Neural progenitor cell (in vitro differentiated cells): ENCODE measurements around the gene PLB1. TPM values are rescaled to one million over a fixed set of nuclear protein-coding genes. Genes with fewer than 3 reads are reported as not detected.

ENCODE experiments used
- DNase-seq: peaks from one replicate; pipeline ENCODE4 v3.0.0-alpha.2; 2016; ENCODE audit warnings: low spot score
- H2AFZ ChIP-seq: fragments of 200-600 bp; sonication (generic); replicated peaks from 2 replicates; pipeline ENCODE4 v1.6.1; 2016; ENCODE audit warnings: antibody characterized with exemption
- H3F3A ChIP-seq: fragments of 200-600 bp; sonication (generic); 2 replicates; pipeline ENCODE4 v1.6.1; 2016; ENCODE audit warnings: antibody characterized with exemption, low read depth
- H3K27ac ChIP-seq: fragments of 200-600 bp; sonication (generic); 2 replicates; pipeline ENCODE4 v1.5.1; 2016; ENCODE audit warnings: mild to moderate bottlenecking
- H3K27me3 ChIP-seq: fragments of 200-600 bp; sonication (generic); 2 replicates; pipeline ENCODE4 v1.6.1; 2016; ENCODE audit warnings: mild to moderate bottlenecking, moderate library complexity
- H3K36me3 ChIP-seq: fragments of 200-600 bp; sonication (generic); 2 replicates; pipeline ENCODE4 v1.5.1; 2016
- H3K4me1 ChIP-seq: fragments of 200-600 bp; sonication (generic); 2 replicates; pipeline ENCODE4 v1.6.1; 2016; ENCODE audit warnings: mixed run types
- H3K4me2 ChIP-seq: fragments of 200-600 bp; sonication (generic); 2 replicates; pipeline ENCODE4 v1.6.1; 2016
- H3K4me3 ChIP-seq: fragments of 200-600 bp; sonication (generic); 2 replicates; pipeline ENCODE4 v1.5.1; 2016
- H3K79me2 ChIP-seq: fragments of 200-600 bp; sonication (generic); 2 replicates; pipeline ENCODE4 v1.6.1; 2016; ENCODE audit warnings: low read depth
- H3K9ac ChIP-seq: fragments of 200-600 bp; sonication (generic); 2 replicates; pipeline ENCODE4 v1.6.1; 2016
- H3K9me3 ChIP-seq: fragments of 200-600 bp; sonication (generic); 2 replicates; pipeline ENCODE4 v1.5.1; 2016; ENCODE audit warnings: low read depth
- H4K20me1 ChIP-seq: fragments of 200-600 bp; sonication (generic); 2 replicates; pipeline ENCODE4 v1.6.1; 2016; ENCODE audit warnings: low read depth
- H3K27ac Mint-ChIP-seq: 3 replicates; pipeline ENCODE4 v1.8.0; 2021; ENCODE audit warnings: mixed read lengths
- H3K27me3 Mint-ChIP-seq: 2 replicates; pipeline ENCODE4 v1.8.0; 2022; ENCODE audit warnings: low read depth, mild to moderate bottlenecking, inconsistent platforms, moderate library complexity, mixed read lengths; ENCODE audit not compliant: insufficient read depth
- H3K36me3 Mint-ChIP-seq: 3 replicates; pipeline ENCODE4 v1.8.0; 2021; ENCODE audit warnings: mixed read lengths
- H3K4me1 Mint-ChIP-seq: 3 replicates; pipeline ENCODE4 v1.8.0; 2021; ENCODE audit warnings: mixed read lengths
- H3K4me3 Mint-ChIP-seq: 3 replicates; pipeline ENCODE4 v1.8.0; 2021; ENCODE audit warnings: mild to moderate bottlenecking, moderate library complexity, mixed read lengths
- H3K9me3 Mint-ChIP-seq: 3 replicates; pipeline ENCODE4 v1.8.0; 2020; ENCODE audit warnings: mixed read lengths
- EZH2 ChIP-seq: fragments of 200-600 bp; sonication (generic); IDR thresholded peaks from 2 replicates; pipeline ENCODE4 v1.6.1; 2017; ENCODE audit warnings: antibody characterized with exemption, mild to moderate bottlenecking, moderate library complexity
- EZH2phosphoT487 ChIP-seq: fragments of 200-600 bp; sonication (generic); IDR thresholded peaks from 2 replicates; pipeline ENCODE4 v1.6.1; 2017; ENCODE audit warnings: antibody characterized with exemption
- total RNA-seq: library from RNA; depleted of rRNA; stranded (reverse); fragments of >200 nt; gene quantifications from 2 replicates; pipeline ENCODE4 v1.2.3, GENCODE V29; 2015; ENCODE audit warnings: low replicate concordance
- TF ChIP-seq, protein P1 (sequence below): fragments of 200-600 bp; sonication (generic); IDR thresholded peaks from 2 replicates; pipeline ENCODE4 v1.5.1; 2017; ENCODE audit warnings: antibody characterized with exemption, mild to moderate bottlenecking

The PLB1 gene
- total RNA-seq, 1 donor from 2014 or later = not detected

- H3K4me1 ChIP-seq = peaks cover 4% of the 10 kb centered on the region
Observed at GRCh38 chr2:28490558-28490957, 5.3 kb upstream of the PLB1 start.

GRCh38 chr2:28492282-28492681 is 3.6 kb upstream of the PLB1 start:
- no peaks in the 10 kb centered on the region for H4K20me1 ChIP-seq
- Mint-ChIP-seq H3K36me3 (no peaks in the 10 kb centered on the region), H3K4me1 (peaks cover 5% of the 10 kb centered on the region), H3K4me3 (no peak overlapping the region), H3K27me3 (peaks cover 2% of the 10 kb centered on the region), H3K27ac (no peak overlapping the region), H3K9me3 (no peaks in the 10 kb centered on the region)
- TF ChIP-seq EZH2phosphoT487 (no peak), EZH2 (no peak)
- TF ChIP-seq, protein P1, sequence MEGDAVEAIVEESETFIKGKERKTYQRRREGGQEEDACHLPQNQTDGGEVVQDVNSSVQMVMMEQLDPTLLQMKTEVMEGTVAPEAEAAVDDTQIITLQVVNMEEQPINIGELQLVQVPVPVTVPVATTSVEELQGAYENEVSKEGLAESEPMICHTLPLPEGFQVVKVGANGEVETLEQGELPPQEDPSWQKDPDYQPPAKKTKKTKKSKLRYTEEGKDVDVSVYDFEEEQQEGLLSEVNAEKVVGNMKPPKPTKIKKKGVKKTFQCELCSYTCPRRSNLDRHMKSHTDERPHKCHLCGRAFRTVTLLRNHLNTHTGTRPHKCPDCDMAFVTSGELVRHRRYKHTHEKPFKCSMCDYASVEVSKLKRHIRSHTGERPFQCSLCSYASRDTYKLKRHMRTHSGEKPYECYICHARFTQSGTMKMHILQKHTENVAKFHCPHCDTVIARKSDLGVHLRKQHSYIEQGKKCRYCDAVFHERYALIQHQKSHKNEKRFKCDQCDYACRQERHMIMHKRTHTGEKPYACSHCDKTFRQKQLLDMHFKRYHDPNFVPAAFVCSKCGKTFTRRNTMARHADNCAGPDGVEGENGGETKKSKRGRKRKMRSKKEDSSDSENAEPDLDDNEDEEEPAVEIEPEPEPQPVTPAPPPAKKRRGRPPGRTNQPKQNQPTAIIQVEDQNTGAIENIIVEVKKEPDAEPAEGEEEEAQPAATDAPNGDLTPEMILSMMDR = no peak
- no peaks in the 10 kb centered on the region for H3K79me2 ChIP-seq
- H3K36me3 ChIP-seq = no peaks in the 10 kb centered on the region
- H2AFZ ChIP-seq = no peak overlapping the region
- no peaks in the 10 kb centered on the region for H3K9me3 ChIP-seq
- H3F3A ChIP-seq = no peaks in the 10 kb centered on the region
- no peak for DNase-seq
- no peak overlapping the region for H3K4me2 ChIP-seq
- peaks cover 4% of the 10 kb centered on the region for H3K4me1 ChIP-seq
- H3K27ac ChIP-seq = no peak overlapping the region
- no peak overlapping the region for H3K4me3 ChIP-seq
- H3K9ac ChIP-seq = no peak overlapping the region
- H3K27me3 ChIP-seq = no peaks in the 10 kb centered on the region

More at GRCh38 chr2:28490558-28490957, 5.3 kb upstream of the PLB1 start:
- DNase-seq = no peak
- H3K27ac Mint-ChIP-seq = no peak overlapping the region
- H3K36me3 Mint-ChIP-seq = no peaks in the 10 kb centered on the region
- Histone ChIP-seq H3K9me3 (no peaks in the 10 kb centered on the region), H3F3A (no peaks in the 10 kb centered on the region), H3K4me2 (no peak overlapping the region), H3K27me3 (no peaks in the 10 kb centered on the region), H2AFZ (no peak overlapping the region), H3K9ac (no peak overlapping the region), H3K79me2 (no peaks in the 10 kb centered on the region), H3K36me3 (no peaks in the 10 kb centered on the region), H3K4me3 (no peak overlapping the region), H4K20me1 (no peaks in the 10 kb centered on the region), H3K27ac (no peak overlapping the region)
- peaks cover 5% of the 10 kb centered on the region for H3K27me3 Mint-ChIP-seq
- no peak overlapping the region for H3K4me3 Mint-ChIP-seq
- TF ChIP-seq EZH2 (no peak), EZH2phosphoT487 (no peak)
- TF ChIP-seq, protein P1 = no peak
- peaks cover 5% of the 10 kb centered on the region for H3K4me1 Mint-ChIP-seq
- no peaks in the 10 kb centered on the region for H3K9me3 Mint-ChIP-seq

DNA sequence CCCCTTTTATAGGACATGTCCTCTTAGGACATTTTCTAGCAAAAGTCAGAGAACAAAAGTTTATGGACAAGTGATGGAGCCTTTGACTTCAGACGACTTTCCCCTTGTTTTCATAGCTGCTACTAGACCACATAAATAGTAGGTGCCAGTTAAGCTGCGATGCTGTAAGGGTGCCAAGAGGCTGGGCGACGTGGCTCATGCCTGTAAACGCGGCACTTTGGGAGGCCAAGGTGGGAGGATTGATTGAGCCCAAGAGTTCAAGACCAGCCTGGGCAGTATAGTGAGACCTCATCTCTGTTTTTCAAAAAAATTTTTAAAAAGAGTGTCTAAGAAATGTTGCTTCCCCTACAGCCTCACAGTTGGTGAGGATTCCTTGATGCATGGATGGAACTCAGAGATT is 2.2 kb upstream of the PLB1 start:
- Mint-ChIP-seq H3K4me3 (no peak overlapping the region), H3K9me3 (no peaks in the 10 kb centered on the region), H3K27me3 (peaks cover 2% of the 10 kb centered on the region), H3K27ac (no peak overlapping the region), H3K4me1 (peaks cover 3% of the 10 kb centered on the region), H3K36me3 (no peaks in the 10 kb centered on the region)
- no peak for DNase-seq
- H4K20me1 ChIP-seq = no peaks in the 10 kb centered on the region
- H2AFZ ChIP-seq = no peak overlapping the region
- no peak overlapping the region for H3K9ac ChIP-seq
- H3K4me2 ChIP-seq = no peak overlapping the region
- TF ChIP-seq EZH2 = no peak
- TF ChIP-seq, protein P1 = no peak
- TF ChIP-seq EZH2phosphoT487 = no peak
- no peaks in the 10 kb centered on the region for H3K9me3 ChIP-seq
- H3K4me1 ChIP-seq = peaks cover 1% of the 10 kb centered on the region
- no peaks in the 10 kb centered on the region for H3K36me3 ChIP-seq
- no peaks in the 10 kb centered on the region for H3F3A ChIP-seq
- no peaks in the 10 kb centered on the region for H3K27me3 ChIP-seq
- no peak overlapping the region for H3K27ac ChIP-seq
- no peaks in the 10 kb centered on the region for H3K79me2 ChIP-seq
- H3K4me3 ChIP-seq = no peak overlapping the region
